Esophagus (tissue), 2 donors: ENCODE results near the gene HLTF. TPM values are rescaled to one million over a fixed set of nuclear protein-coding genes. Genes with fewer than 3 reads are reported as not detected.

Source experiments
- H3K27ac ChIP-seq, 2 donors: one replicate each; pipeline ENCODE4 v1.5.1; 2013; ENCODE audit warnings: low read depth in 2 of 2, mild to moderate bottlenecking in 2 of 2, inconsistent platforms in 1 of 2, low read length in 1 of 2, moderate library complexity in 1 of 2
- H3K27me3 ChIP-seq, 2 donors: one replicate each; pipeline ENCODE4 v1.6.1; 2013; ENCODE audit warnings: low read length in 2 of 2, control low read depth in 1 of 2, mild to moderate bottlenecking in 1 of 2; ENCODE audit not compliant: insufficient read depth in 2 of 2, control insufficient read depth in 1 of 2
- H3K36me3 ChIP-seq, 2 donors: one replicate each; pipeline ENCODE4 v1.6.1; 2013; ENCODE audit warnings: low read length in 1 of 2; ENCODE audit not compliant: control insufficient read depth in 2 of 2, insufficient read depth in 2 of 2
- H3K4me1 ChIP-seq, 2 donors: one replicate each; pipeline ENCODE4 v1.6.1; 2013; ENCODE audit warnings: low read length in 1 of 2; ENCODE audit not compliant: control insufficient read depth in 2 of 2, insufficient read depth in 2 of 2
- H3K4me3 ChIP-seq, 2 donors: one replicate each; pipeline ENCODE4 v1.5.1; 2013; ENCODE audit warnings: low read length in 2 of 2, mild to moderate bottlenecking in 2 of 2, low read depth in 1 of 2, moderate library complexity in 1 of 2
- H3K9me3 ChIP-seq, 2 donors: one replicate each; pipeline ENCODE4 v1.6.1; 2013; ENCODE audit warnings: mild to moderate bottlenecking in 2 of 2, low read depth in 1 of 2, low read length in 1 of 2, moderate library complexity in 1 of 2; ENCODE audit not compliant: control insufficient read depth in 2 of 2, insufficient read depth in 1 of 2
- WGBS, 2 donors: extraction: QIAGEN DNeasy Blood & Tissue Kit; methylation state at CpG; one replicate each; pipeline ENCODE4 v1.1.7; 2013; 5-methylcytosine and 5-hydroxymethylcytosine counted together
- polyA plus RNA-seq, 2 donors: library from polyadenylated mRNA; stranded (reverse); fragments of 200-250 nt; gene quantifications; one replicate each; pipeline ENCODE4 v1.2.3, GENCODE V29; 2013
- donor health status: healthy with polysubstance abuse.
- donor health status: Bipolar disorder and iron deficiency.

Gene HLTF
- polyA plus RNA-seq, 2 donors, result 1.7 to 3.5 TPM

- no peaks in the 10 kb centered on the region for H3K9me3 ChIP-seq
- H3K4me3 ChIP-seq, result no peak overlapping the region
- no peaks in the 10 kb centered on the region for H3K36me3 ChIP-seq
- H3K27me3 ChIP-seq, result no peaks in the 10 kb centered on the region
- no peaks in the 10 kb centered on the region for H3K4me1 ChIP-seq
- WGBS, 2 donors, result 92 to 97% methylated on average over 1 of the region's 1 CpG
- H3K27ac ChIP-seq, result no peak overlapping the region
These were observed 4.1 kb upstream of the HLTF start for GRCh38 chr3:149090461-149090860.

DNA sequence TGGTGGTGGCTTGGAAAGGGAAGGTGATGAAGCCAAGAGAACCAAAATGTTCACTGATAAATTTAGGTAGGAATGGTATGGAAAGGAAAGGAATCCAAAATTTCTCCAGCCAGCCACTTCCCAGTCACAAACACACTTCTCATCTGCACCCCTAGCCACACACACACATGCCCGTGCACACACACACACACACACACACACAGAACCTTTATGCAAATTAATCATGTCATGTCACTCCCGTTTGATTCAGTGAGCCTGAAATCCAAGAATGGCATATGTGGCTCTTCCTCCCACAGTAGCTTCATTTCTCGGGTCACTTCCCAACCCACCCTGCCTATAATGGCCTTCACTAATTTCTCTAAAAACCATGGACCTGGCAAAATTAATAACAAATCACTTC lies 3.1 kb upstream of the HLTF start:
- no peaks in the 10 kb centered on the region for H3K9me3 ChIP-seq
- H3K4me1 ChIP-seq, result no peaks in the 10 kb centered on the region
- no peak overlapping the region for H3K27ac ChIP-seq
- no peak overlapping the region for H3K4me3 ChIP-seq
- 74 to 75% methylated on average over 3 of the region's 3 CpGs for WGBS, 2 donors
- H3K36me3 ChIP-seq, result no peaks in the 10 kb centered on the region
- no peaks in the 10 kb centered on the region for H3K27me3 ChIP-seq

- H3K4me1 ChIP-seq, result no peaks in the 10 kb centered on the region
- WGBS, 2 donors, result 98% methylated on average over 15 of the region's 15 CpGs
- H3K4me3 ChIP-seq, result no peak overlapping the region
These were observed 875 bp upstream of the HLTF start for GRCh38 chr3:149087208-149087607.

GRCh38 chr3:149085828-149086231 lies 503 bp downstream of the HLTF start:
- WGBS, 2 donors, result 1% methylated on average over 21 of the region's 21 CpGs
- H3K9me3 ChIP-seq, result no peaks in the 10 kb centered on the region
- peak overlapping the region; percentile 76 to 95 for H3K4me3 ChIP-seq
- no peaks in the 10 kb centered on the region for H3K4me1 ChIP-seq
- H3K27me3 ChIP-seq, result no peaks in the 10 kb centered on the region
- no peaks in the 10 kb centered on the region for H3K36me3 ChIP-seq
- peak overlapping the region; percentile 57 to 72 for H3K27ac ChIP-seq

More at GRCh38 chr3:149087208-149087607, 875 bp upstream of the HLTF start:
- H3K27me3 ChIP-seq, result no peaks in the 10 kb centered on the region
- no peaks in the 10 kb centered on the region for H3K9me3 ChIP-seq
- H3K36me3 ChIP-seq, result no peaks in the 10 kb centered on the region
- H3K27ac ChIP-seq, result no peak overlapping the region

GRCh38 chr3:149081772-149082171 lies 4.6 kb downstream of the HLTF start:
- Histone ChIP-seq H3K36me3 (no peaks in the 10 kb centered on the region), H3K4me3 (no peak overlapping the region), H3K4me1 (no peaks in the 10 kb centered on the region), H3K27me3 (no peaks in the 10 kb centered on the region), H3K27ac (no peak overlapping the region), H3K9me3 (no peaks in the 10 kb centered on the region)
- whole genome bisulfite sequencing, 2 donors, result 92 to 100% methylated on average over 1 of the region's 1 CpG

- no peaks in the 10 kb centered on the region for H3K27me3 ChIP-seq
- no peak overlapping the region for H3K27ac ChIP-seq
- 81 to 87% methylated on average over 2 of the region's 2 CpGs for WGBS, 2 donors
- H3K36me3 ChIP-seq, result no peaks in the 10 kb centered on the region
- no peak overlapping the region for H3K4me3 ChIP-seq
- no peaks in the 10 kb centered on the region for H3K9me3 ChIP-seq
- no peaks in the 10 kb centered on the region for H3K4me1 ChIP-seq
These were observed 5.6 kb downstream of the HLTF start for GRCh38 chr3:149080699-149081091.

DNA sequence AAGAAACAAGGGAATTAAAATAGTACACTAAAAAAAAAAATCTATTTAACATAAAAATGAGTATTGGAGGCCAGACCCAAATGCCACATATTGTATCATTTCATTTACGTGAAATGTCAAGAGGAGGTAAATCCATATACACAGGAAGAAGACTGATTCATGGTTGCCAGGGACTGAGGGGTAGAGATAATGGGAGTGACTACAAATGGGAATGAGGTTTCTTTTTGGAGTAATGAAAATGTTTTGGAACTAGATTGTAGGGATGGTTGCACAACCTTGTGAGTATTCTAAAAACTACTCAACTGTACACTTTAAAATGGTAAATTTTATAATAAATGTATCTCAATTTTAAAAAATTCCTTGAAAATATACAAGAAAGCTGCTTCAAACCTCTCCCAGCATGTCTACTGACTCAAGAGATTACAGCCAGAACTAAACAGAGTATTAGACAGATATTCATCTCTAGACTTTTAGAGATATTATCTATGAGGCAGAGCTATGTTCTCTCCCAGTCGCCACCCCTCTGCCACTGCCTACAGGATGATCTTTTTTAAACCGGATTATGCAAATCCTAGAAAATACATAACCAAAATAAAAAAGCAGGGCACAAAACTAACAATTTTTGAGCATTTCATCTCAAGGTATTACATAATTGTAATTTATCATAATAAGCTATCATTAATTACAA lies 6.2 kb downstream of the HLTF start:
- Histone ChIP-seq H3K9me3 (no peaks in the 10 kb centered on the region), H3K4me3 (no peak overlapping the region), H3K27me3 (no peaks in the 10 kb centered on the region), H3K36me3 (no peaks in the 10 kb centered on the region), H3K27ac (no peak overlapping the region), H3K4me1 (no peaks in the 10 kb centered on the region)
- WGBS, 2 donors, result 91 to 97% methylated on average over 3 of the region's 3 CpGs

GRCh38 chr3:149077628-149078027 lies 8.7 kb downstream of the HLTF start:
- no peaks in the 10 kb centered on the region for H3K36me3 ChIP-seq
- no peaks in the 10 kb centered on the region for H3K9me3 ChIP-seq
- H3K4me1 ChIP-seq, result no peaks in the 10 kb centered on the region
- H3K4me3 ChIP-seq, result no peak overlapping the region
- 87 to 88% methylated on average over 5 of the region's 5 CpGs for WGBS, 2 donors
- H3K27ac ChIP-seq, result no peak overlapping the region
- H3K27me3 ChIP-seq, result no peaks in the 10 kb centered on the region

- Histone ChIP-seq H3K27ac (no peak overlapping the region), H3K27me3 (no peaks in the 10 kb centered on the region), H3K9me3 (no peaks in the 10 kb centered on the region), H3K4me1 (no peaks in the 10 kb centered on the region), H3K4me3 (no peak overlapping the region), H3K36me3 (peaks cover 0 to 3% of the 10 kb centered on the region in 2 donors)
- 93 to 94% methylated on average over 8 of the region's 8 CpGs for WGBS, 2 donors
These were observed 18.4 kb downstream of the HLTF start for GRCh38 chr3:149067883-149068282.

GRCh38 chr3:149061776-149062175 lies 24.6 kb downstream of the HLTF start:
- Histone ChIP-seq H3K4me3 (no peak overlapping the region), H3K9me3 (no peaks in the 10 kb centered on the region), H3K36me3 (peaks cover 0 to 2% of the 10 kb centered on the region in 2 donors), H3K27ac (no peak overlapping the region), H3K27me3 (no peaks in the 10 kb centered on the region), H3K4me1 (no peaks in the 10 kb centered on the region)
- 85 to 97% methylated on average over 2 of the region's 2 CpGs for WGBS, 2 donors
